Fibroblast of lung (primary cell): ENCODE data around the gene KCNIP4.

Source experiments
- CTCF ChIP-seq, 2 donors: IDR thresholded peaks in 1 of 2; conservative IDR thresholded peaks in 1 of 2; 1 replicate in 1 of 2; 2 replicates in 1 of 2; pipeline ENCODE4 v1.5.1; 2011 to 2012; ENCODE audit warnings: low read length in 2 of 2, control low read depth in 1 of 2, inconsistent platforms in 1 of 2, low read depth in 1 of 2, mild to moderate bottlenecking in 1 of 2
- EZH2 ChIP-seq: IDR thresholded peaks from 2 replicates; pipeline ENCODE4 v1.5.1; 2012; ENCODE audit warnings: low read length, control low read depth, mild to moderate bottlenecking; ENCODE audit errors: missing control alignments

- TF ChIP-seq CTCF (conservative IDR thresholded peaks at IDR 0.05 in 1 of 2, IDR thresholded peaks at IDR 0.05 in 1 of 2; ENCODE audit: low read depth in 1 of 2, low read length in 2 of 2) = no peak
- no peak for TF ChIP-seq EZH2
These were observed 830.3 kb downstream of the KCNIP4 start for GRCh38 chr4:21118301-21118700.
